H1 (cell line): ENCODE measurements around the gene UNC119B. TPM values are rescaled to one million over a fixed set of nuclear protein-coding genes. Genes with fewer than 3 reads are reported as not detected.

Source experiments
- CTCF ChIA-PET: fragments of 300-600 bp; sonication (Branson Sonifier 250); formaldehyde crosslinking; loops from one replicate; lab custom pipeline; 2021; ENCODE audit not compliant: partially characterized antibody; lab: Charles Lee
- POLR2A ChIA-PET: fragments of 300-600 bp; sonication (Branson Sonifier 250); formaldehyde crosslinking; loops from one replicate; lab custom pipeline; 2021; ENCODE audit warnings: inconsistent platforms; ENCODE audit not compliant: partially characterized antibody; lab: Charles Lee
- DNase-seq, 2 experiments: peaks; one replicate each; pipeline versions ENCODE4 v3.0.0 to v3.0.0-alpha.2; 2010 to 2022; ENCODE audit warnings: low spot score in 2 of 2, low read depth in 1 of 2, mixed read lengths in 1 of 2
- FAIRE-seq: peaks from 2 replicates; lab custom pipeline; 2011; peaks lifted over from hg19 to GRCh38; lab: Jason Lieb, UNC
- H2AFZ ChIP-seq: 2 replicates; pipeline ENCODE4 v1.8.1; 2012; ENCODE audit warnings: low read length, inconsistent platforms
- H2AK5ac ChIP-seq: 2 replicates; pipeline ENCODE4 v1.6.1; 2013; ENCODE audit warnings: low read depth, low read length
- H2BK120ac ChIP-seq: replicated peaks from 2 replicates; pipeline ENCODE3; 2013; ENCODE audit warnings: low read depth, low read length, inconsistent platforms
- H2BK12ac ChIP-seq: 2 replicates; pipeline ENCODE4 v1.6.1; 2013; ENCODE audit warnings: low read depth, low read length
- H2BK15ac ChIP-seq: 2 replicates; pipeline ENCODE4 v1.6.1; 2013; ENCODE audit warnings: low read length
- H2BK20ac ChIP-seq: 2 replicates; pipeline ENCODE4 v1.6.1; 2013; ENCODE audit warnings: low read length
- H2BK5ac ChIP-seq: 2 replicates; pipeline ENCODE4 v1.6.1; 2013; ENCODE audit warnings: low read depth, low read length
- H3K14ac ChIP-seq: 2 replicates; pipeline ENCODE4 v1.6.1; 2013; ENCODE audit warnings: inconsistent platforms; ENCODE audit not compliant: insufficient read length
- H3K18ac ChIP-seq: 2 replicates; pipeline ENCODE4 v1.6.1; 2013; ENCODE audit warnings: low read length; ENCODE audit errors: extremely low read depth
- H3K23ac ChIP-seq: 2 replicates; pipeline ENCODE4 v1.6.1; 2013; ENCODE audit warnings: inconsistent platforms; ENCODE audit not compliant: insufficient read length
- H3K23me2 ChIP-seq: 2 replicates; pipeline ENCODE4 v1.6.1; 2013; ENCODE audit warnings: low read depth, low read length
- H3K27ac ChIP-seq: 2 replicates; pipeline ENCODE4 v1.6.1; 2011; ENCODE audit warnings: low read depth, low read length, inconsistent platforms
- H3K27me3 ChIP-seq, 4 experiments: replicated peaks in 1 of 4; 1 replicate in 1 of 4; 2 replicates in 3 of 4; pipeline versions ENCODE4 v1.6.1 to v1.8.1; 2011 to 2013; ENCODE audit warnings: low read length in 3 of 4, mild to moderate bottlenecking in 3 of 4, inconsistent platforms in 2 of 4, mixed read lengths in 2 of 4, moderate library complexity in 1 of 4; ENCODE audit not compliant: control insufficient read depth in 3 of 4, insufficient read depth in 3 of 4; ENCODE audit errors: extremely low read depth in 1 of 4
- H3K36me3 ChIP-seq, 4 experiments: 2 replicates each; pipeline versions ENCODE4 v1.6.1 to v1.8.1; 2011 to 2013; ENCODE audit warnings: mild to moderate bottlenecking in 4 of 4, low read length in 3 of 4, moderate library complexity in 2 of 4, control low read depth in 1 of 4, inconsistent platforms in 1 of 4; ENCODE audit not compliant: insufficient read depth in 4 of 4, control insufficient read depth in 2 of 4
- H3K4ac ChIP-seq: replicated peaks from 2 replicates; pipeline ENCODE3; 2013; ENCODE audit warnings: low read length, low read depth, mixed read lengths, inconsistent platforms; ENCODE audit not compliant: insufficient read length
- H3K4me1 ChIP-seq, 4 experiments: replicated peaks in 1 of 4; 1 replicate in 1 of 4; 2 replicates in 3 of 4; pipeline versions ENCODE4 v1.6.1 to v1.8.1; 2011 to 2013; ENCODE audit warnings: low read length in 3 of 4, inconsistent platforms in 2 of 4, mixed read lengths in 1 of 4; ENCODE audit not compliant: insufficient read depth in 4 of 4, control insufficient read depth in 3 of 4
- H3K4me2 ChIP-seq, 2 experiments: 2 replicates each; pipeline versions ENCODE4 v1.6.1 to v1.8.1; 2011 to 2013; ENCODE audit warnings: low read depth in 2 of 2, low read length in 2 of 2, control low read depth in 1 of 2, inconsistent platforms in 1 of 2, mild to moderate bottlenecking in 1 of 2; ENCODE audit not compliant: insufficient read depth in 1 of 2
- H3K4me3 ChIP-seq, 4 experiments: fragments of 200-600, 300-600 bp in 1 of 4; sonication (generic), shearing (Covaris generic), sonication (Bioruptor Twin) in 1 of 4; 2 replicates each; pipeline versions ENCODE4 v1.5.1 to v1.8.1; 2011 to 2016; ENCODE audit warnings: low read length in 4 of 4, low read depth in 3 of 4, control low read depth in 2 of 4, inconsistent platforms in 2 of 4, mild to moderate bottlenecking in 2 of 4, mixed read lengths in 1 of 4, moderate library complexity in 1 of 4; ENCODE audit not compliant: insufficient read depth in 2 of 4; ENCODE audit errors: extremely low read depth in 1 of 4
- H3K56ac ChIP-seq: replicated peaks from 2 replicates; pipeline ENCODE3; 2013; ENCODE audit warnings: low read depth, mild to moderate bottlenecking, mixed read lengths, low read length, inconsistent platforms; ENCODE audit not compliant: insufficient read length
- H3K79me1 ChIP-seq: 2 replicates; pipeline ENCODE4 v1.6.1; 2013; ENCODE audit warnings: low read depth, low read length, control low read depth
- H3K79me2 ChIP-seq, 2 experiments: 2 replicates each; pipeline versions ENCODE4 v1.6.1 to v1.8.1; 2012 to 2013; ENCODE audit warnings: low read length in 2 of 2, mild to moderate bottlenecking in 2 of 2, inconsistent platforms in 1 of 2; ENCODE audit not compliant: insufficient read depth in 2 of 2, control insufficient read depth in 1 of 2
- H3K9ac ChIP-seq, 4 experiments: replicated peaks in 1 of 4; 1 replicate in 1 of 4; 2 replicates in 3 of 4; pipeline versions ENCODE4 v1.6.1 to v1.8.1; 2011 to 2013; ENCODE audit warnings: low read depth in 3 of 4, low read length in 3 of 4, control low read depth in 2 of 4, mild to moderate bottlenecking in 2 of 4, moderate library complexity in 2 of 4, inconsistent platforms in 1 of 4; ENCODE audit errors: extremely low read depth in 1 of 4
- H3K9me3 ChIP-seq, 2 experiments: 2 replicates each; pipeline versions ENCODE4 v1.6.1 to v1.8.1; 2012 to 2013; ENCODE audit warnings: mild to moderate bottlenecking in 2 of 2, moderate library complexity in 2 of 2, control low read depth in 1 of 2, inconsistent platforms in 1 of 2, low read depth in 1 of 2, low read length in 1 of 2, mixed read lengths in 1 of 2; ENCODE audit not compliant: insufficient read depth in 2 of 2
- H4K20me1 ChIP-seq, 2 experiments: replicated peaks in 1 of 2; 2 replicates each; pipeline versions ENCODE3 to v1.8.1; 2011 to 2013; ENCODE audit warnings: inconsistent platforms in 2 of 2, low read length in 2 of 2, mild to moderate bottlenecking in 1 of 2; ENCODE audit not compliant: insufficient read depth in 2 of 2, control insufficient read depth in 1 of 2
- H4K5ac ChIP-seq: 2 replicates; pipeline ENCODE4 v1.6.1; 2013; ENCODE audit warnings: low read length, low read depth, mixed read lengths, inconsistent platforms; ENCODE audit not compliant: insufficient read length
- H4K8ac ChIP-seq: 2 replicates; pipeline ENCODE4 v1.8.0; 2013; ENCODE audit warnings: mild to moderate bottlenecking, moderate library complexity, low read length, inconsistent platforms; ENCODE audit not compliant: insufficient read depth; ENCODE audit errors: extremely low read depth
- H4K91ac ChIP-seq: replicated peaks from 2 replicates; pipeline ENCODE3; 2013; ENCODE audit warnings: low read length, mixed read lengths, inconsistent platforms; ENCODE audit not compliant: insufficient read length
- ATF2 ChIP-seq: IDR thresholded peaks from 2 replicates; pipeline ENCODE4 v1.6.1; 2012; ENCODE audit warnings: low read length, inconsistent platforms
- ATF3 ChIP-seq: IDR thresholded peaks from 2 replicates; pipeline ENCODE4 v1.6.1; 2011; ENCODE audit warnings: low read depth, mild to moderate bottlenecking, low read length; ENCODE audit not compliant: insufficient read depth
- KDM1A ChIP-seq: fragments of 200-600, 300-600 bp; sonication (generic); IDR thresholded peaks from 2 replicates; pipeline ENCODE4 v1.7.1; 2016; ENCODE audit warnings: mild to moderate bottlenecking, low read length, borderline replicate concordance
- PHF8 ChIP-seq: fragments of 200-600 bp; sonication (generic); conservative IDR thresholded peaks from 2 replicates; pipeline ENCODE4 v1.7.1; 2012; ENCODE audit warnings: low read depth, mild to moderate bottlenecking, inconsistent platforms, low read length, moderate library complexity
- RBBP5 ChIP-seq: IDR thresholded peaks from 2 replicates; pipeline ENCODE4 v1.7.1; 2012; ENCODE audit warnings: low read depth, mild to moderate bottlenecking, inconsistent platforms, low read length, moderate library complexity, borderline replicate concordance
- RXRA ChIP-seq: IDR thresholded peaks from 2 replicates; pipeline ENCODE4 v1.6.1; 2011; ENCODE audit warnings: low read depth, mild to moderate bottlenecking, low read length, moderate library complexity; ENCODE audit not compliant: insufficient read depth
- TBP ChIP-seq: IDR thresholded peaks from 2 replicates; pipeline ENCODE4 v1.6.1; 2011; ENCODE audit warnings: low read depth, low read length, improper control_type of control experiment
- WGBS, 2 experiments: shearing (Covaris generic) in 1 of 2; methylation state at CpG; one replicate each; pipeline versions ENCODE4 v1.1.6 to v1.1.7; 2013 to 2015; ENCODE audit warnings: low lambda C conversion rate in 2 of 2, mixed read lengths in 2 of 2, inconsistent platforms in 1 of 2, low coverage in 1 of 2, missing lambda C conversion rate in 1 of 2; ENCODE audit not compliant: insufficient replicate concordance in 2 of 2, insufficient coverage in 1 of 2, insufficient read length in 1 of 2; ENCODE audit errors: extremely low coverage in 1 of 2, missing lambda C conversion rate in 1 of 2; 5-methylcytosine and 5-hydroxymethylcytosine counted together
- polyA plus RNA-seq, 7 experiments: library from polyadenylated mRNA; depleted of rRNA in 3 of 7; stranded (reverse) in 5 of 7; unstranded in 2 of 7; fragments of >200 nt in 5 of 7; fragments of 200-250 nt in 2 of 7; gene quantifications; 1 replicate in 5 of 7; 2 replicates in 1 of 7; 4 replicates in 1 of 7; pipeline versions ENCODE4 v1.2.1 to v1.2.3, GENCODE V29; 2011 to 2013; ENCODE audit warnings: missing spikeins in 2 of 7, mixed read lengths in 2 of 7
- total RNA-seq: library from RNA; stranded (reverse); fragmentation: NEBNext Ultra II Directional; extraction: Animal tissue kit (Norgen Biotek cat#: 25700); gene quantifications from 2 replicates; pipeline ENCODE4 v1.2.1, GENCODE V29; 2021
- TF ChIP-seq, protein P1 (sequence below): IDR thresholded peaks from 2 replicates; pipeline ENCODE4 v1.6.1; 2012; ENCODE audit warnings: inconsistent platforms

UNC119B gene
- total and polyA plus RNA-seq, 2 of the 8 experiments (the other 6 are each of a cell fraction or from before 2014, with no cell fraction given): 40.5 to 50.1 TPM

DNA sequence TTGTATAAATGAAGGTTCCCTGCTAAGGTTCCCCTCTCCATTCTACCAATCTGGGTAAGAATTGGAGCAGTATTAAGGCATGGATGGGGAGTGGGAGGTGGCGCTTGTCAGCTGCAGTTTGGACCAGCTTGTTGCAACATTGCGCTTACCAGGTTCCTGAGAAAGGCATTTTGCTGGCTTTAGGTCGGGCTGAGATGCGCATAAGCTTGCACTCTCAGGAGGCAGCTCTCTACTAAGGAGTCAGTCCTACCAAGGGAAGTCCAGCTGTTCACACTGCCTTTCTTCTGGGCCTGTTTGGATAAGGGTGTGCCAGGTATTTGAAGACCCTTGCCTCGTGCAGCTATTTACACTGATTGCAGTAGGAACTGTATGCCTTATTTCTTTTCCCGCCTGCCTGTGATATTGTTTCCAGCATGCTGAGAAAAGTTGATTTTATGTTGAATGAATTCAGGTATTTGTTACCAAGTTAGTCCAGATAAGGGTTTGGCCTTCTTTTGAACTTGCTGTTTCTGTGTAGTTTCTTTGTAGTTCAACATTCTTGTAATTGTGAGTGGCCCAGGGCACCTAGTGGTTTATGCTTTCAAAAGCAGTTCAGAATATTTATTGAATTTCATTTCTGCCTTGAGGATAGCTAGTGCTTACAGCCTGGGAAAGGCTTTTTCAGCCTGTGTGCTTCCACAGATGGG lies 20.7 kb upstream of the UNC119B start:
- Histone ChIP-seq H3K9ac (no peak overlapping the region), H4K20me1 (peaks cover 20 to 22% of the 10 kb centered on the region in 2 experiments)
- TF ChIP-seq ATF2 (no peak), RXRA (no peak), ATF3 (no peak), TBP (no peak), RBBP5 (no peak), PHF8 (no peak), KDM1A (no peak)
- TF ChIP-seq, protein P1, sequence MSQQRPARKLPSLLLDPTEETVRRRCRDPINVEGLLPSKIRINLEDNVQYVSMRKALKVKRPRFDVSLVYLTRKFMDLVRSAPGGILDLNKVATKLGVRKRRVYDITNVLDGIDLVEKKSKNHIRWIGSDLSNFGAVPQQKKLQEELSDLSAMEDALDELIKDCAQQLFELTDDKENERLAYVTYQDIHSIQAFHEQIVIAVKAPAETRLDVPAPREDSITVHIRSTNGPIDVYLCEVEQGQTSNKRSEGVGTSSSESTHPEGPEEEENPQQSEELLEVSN: no peak

More for the DNA sequence above, 20.7 kb upstream of the UNC119B start:
- H3K4ac ChIP-seq: no peak overlapping the region
- H2BK5ac ChIP-seq: peak overlapping the region; percentile 54; the same call in 1 of the 2 replicates
- FAIRE-seq (no peak), DNase-seq (no peak)
- peak overlapping the region; percentile 26 to 92 (median 82); a peak in 7 of 8 replicates for H3K4me3 ChIP-seq
- H3K27me3 ChIP-seq: no peaks in the 10 kb centered on the region
- no peaks in the 10 kb centered on the region for H3K9me3 ChIP-seq
- CTCF ChIA-PET: interaction anchor here (0.6 to 10.4 kb wide), 9 partner anchors 13 to 283 kb away, joined by 3 to 87 read pairs (median 4); partner anchors contain the start of gene CABP1
- no peak overlapping the region for H3K56ac ChIP-seq
- no peak overlapping the region for H2BK12ac ChIP-seq
- peaks cover 43 to 73% of the 10 kb centered on the region in 2 experiments for H3K79me2 ChIP-seq
- no peak overlapping the region for H4K91ac ChIP-seq
- no peak overlapping the region for H2BK15ac ChIP-seq
- peaks cover 11% of the 10 kb centered on the region; the same call in 1 of the 2 replicates for H3K79me1 ChIP-seq
- WGBS, 2 experiments: 66% methylated on average over 6 of the region's 6 CpGs; no CpG with 5 or more reads in 1 of the 2 experiments
- no peak overlapping the region for H3K27ac ChIP-seq
- no peak overlapping the region for H2BK120ac ChIP-seq
- no peak overlapping the region for H3K23ac ChIP-seq
- H2AFZ ChIP-seq: no peak overlapping the region
- H2AK5ac ChIP-seq: no peak overlapping the region
- no peak overlapping the region for H3K14ac ChIP-seq
- peaks cover 0 to 7% (median 6%) of the 10 kb centered on the region in 4 experiments; a peak in 4 of 8 replicates for H3K36me3 ChIP-seq
- peaks cover 16% of the 10 kb centered on the region for H3K23me2 ChIP-seq
- POLR2A ChIA-PET: interaction anchor here (0.6 to 4.5 kb wide), 7 partner anchors 10 to 128 kb away, joined by 3 to 28 read pairs (median 3); no protein-coding TSS in a partner anchor
- no peak overlapping the region for H3K18ac ChIP-seq
- H4K8ac ChIP-seq: no peak overlapping the region
- peaks cover 6 to 22% (median 16%) of the 10 kb centered on the region in 4 experiments; a peak in 6 of 7 replicates for H3K4me1 ChIP-seq
- H3K4me2 ChIP-seq: peak overlapping the region; percentile 87 to 96
- no peak overlapping the region for H2BK20ac ChIP-seq
- no peak overlapping the region for H4K5ac ChIP-seq
